RWPE2 (cell line): ENCODE measurements around the gene GLYR1.

Experiments
- ATAC-seq: fragments of 200-7000 bp; cut with Tn5 transposase; 3 replicates; pipeline ENCODE4 v1.9.1; 2021; ENCODE audit warnings: low read depth
- DNase-seq: peaks from one replicate; pipeline ENCODE4 v3.0.0-alpha.2; 2020; ENCODE audit warnings: low spot score
- H3K27ac ChIP-seq: fragments of 450-650 bp; 2 replicates; pipeline ENCODE4 v1.5.1; 2017; ENCODE audit warnings: mild to moderate bottlenecking; ENCODE audit not compliant: poor library complexity, severe bottlenecking
- H3K27me3 ChIP-seq: fragments of 250-450 bp; sonication (Bioruptor Pico); 2 replicates; pipeline ENCODE4 v1.5.1; 2021; ENCODE audit warnings: mild to moderate bottlenecking, moderate library complexity; ENCODE audit not compliant: insufficient read depth, poor library complexity, severe bottlenecking
- H3K36me3 ChIP-seq: fragments of 250-450 bp; sonication (Bioruptor Pico); 2 replicates; pipeline ENCODE4 v1.5.1; 2020; ENCODE audit warnings: low read depth, mild to moderate bottlenecking, moderate library complexity
- H3K4me1 ChIP-seq: fragments of 250-450 bp; sonication (Bioruptor Pico); 2 replicates; pipeline ENCODE4 v1.5.1; 2021; ENCODE audit warnings: mild to moderate bottlenecking, moderate library complexity; ENCODE audit not compliant: insufficient read depth, poor library complexity, severe bottlenecking
- H3K4me3 ChIP-seq: fragments of 250-450 bp; sonication (Bioruptor Pico); 2 replicates; pipeline ENCODE4 v1.5.1; 2021; ENCODE audit warnings: mild to moderate bottlenecking, moderate library complexity; ENCODE audit not compliant: severe bottlenecking
- H3K9me3 ChIP-seq: fragments of 250-450 bp; sonication (Bioruptor Pico); 2 replicates; pipeline ENCODE4 v1.5.1; 2021; ENCODE audit warnings: mild to moderate bottlenecking, moderate library complexity; ENCODE audit not compliant: severe bottlenecking
- CTCF ChIP-seq: fragments of 450-650 bp; IDR thresholded peaks from one replicate; pipeline ENCODE4 v1.5.1; 2017; ENCODE audit warnings: mild to moderate bottlenecking, moderate library complexity; ENCODE audit not compliant: poor library complexity, severe bottlenecking

The GLYR1 gene

GRCh38 chr16:4837733-4838501 lies 9.2 kb downstream of the GLYR1 start:
- H3K27ac ChIP-seq, result no peak overlapping the region

GRCh38 chr16:4836727-4837126 lies 10.4 kb downstream of the GLYR1 start:
- Histone ChIP-seq H3K4me3 (no peak overlapping the region), H3K36me3 (peaks cover 88% of the 10 kb centered on the region), H3K27me3 (no peaks in the 10 kb centered on the region), H3K27ac (no peak overlapping the region), H3K9me3 (no peaks in the 10 kb centered on the region), H3K4me1 (no peaks in the 10 kb centered on the region)
- TF ChIP-seq CTCF, result no peak
- DNase-seq (no peak), ATAC-seq (no peak)

More at GRCh38 chr16:4837733-4838501, 9.2 kb downstream of the GLYR1 start:
- ATAC-seq, result no peak
- Histone ChIP-seq H3K9me3 (no peaks in the 10 kb centered on the region), H3K4me1 (no peaks in the 10 kb centered on the region), H3K27me3 (no peaks in the 10 kb centered on the region), H3K36me3 (peaks cover 86% of the 10 kb centered on the region), H3K4me3 (no peak overlapping the region)
- TF ChIP-seq CTCF, result no peak
- no peak for DNase-seq

- Histone ChIP-seq H3K4me1 (no peaks in the 10 kb centered on the region), H3K27ac (no peak overlapping the region), H3K36me3 (peaks cover 89% of the 10 kb centered on the region), H3K27me3 (no peaks in the 10 kb centered on the region), H3K4me3 (no peak overlapping the region), H3K9me3 (no peaks in the 10 kb centered on the region)
- DNase-seq (no peak), ATAC-seq (no peak)
- TF ChIP-seq CTCF, result no peak
These were observed 13.5 kb downstream of the GLYR1 start for GRCh38 chr16:4833584-4833983.

DNA sequence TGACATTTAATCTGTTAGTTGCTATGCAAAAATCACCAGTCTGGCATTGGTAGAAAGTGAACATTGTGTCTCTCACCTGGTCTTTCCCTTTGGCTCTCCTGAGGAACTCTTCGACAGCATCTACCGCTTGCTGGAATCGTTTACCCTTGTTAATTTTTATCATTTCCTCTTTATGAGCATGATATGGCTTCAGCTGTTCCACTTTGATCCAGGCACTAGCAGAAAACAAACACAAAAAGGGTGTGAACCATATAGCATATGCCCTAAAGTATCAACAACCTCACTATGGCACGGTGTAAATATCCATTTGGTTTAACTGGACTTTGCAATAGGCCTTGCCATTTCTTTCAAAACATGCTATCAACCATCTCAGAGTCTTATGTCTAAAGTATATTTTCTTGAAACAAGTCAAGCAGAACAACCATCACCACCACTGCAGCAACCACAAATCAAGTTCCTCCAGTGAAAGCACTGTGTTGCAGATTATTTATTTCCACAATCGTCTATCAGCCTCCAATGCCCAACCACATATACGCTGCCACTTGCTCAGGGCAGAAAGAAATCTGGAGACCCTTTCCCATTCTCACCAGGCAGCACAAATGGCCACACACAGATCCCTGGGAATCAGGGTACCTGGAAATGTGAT lies 14.3 kb downstream of the GLYR1 start:
- Histone ChIP-seq H3K9me3 (no peaks in the 10 kb centered on the region), H3K27ac (no peak overlapping the region), H3K27me3 (no peaks in the 10 kb centered on the region), H3K4me1 (no peaks in the 10 kb centered on the region), H3K4me3 (no peak overlapping the region), H3K36me3 (peaks cover 92% of the 10 kb centered on the region)
- no peak for TF ChIP-seq CTCF
- ATAC-seq, result no peak
- DNase-seq, result no peak

DNA sequence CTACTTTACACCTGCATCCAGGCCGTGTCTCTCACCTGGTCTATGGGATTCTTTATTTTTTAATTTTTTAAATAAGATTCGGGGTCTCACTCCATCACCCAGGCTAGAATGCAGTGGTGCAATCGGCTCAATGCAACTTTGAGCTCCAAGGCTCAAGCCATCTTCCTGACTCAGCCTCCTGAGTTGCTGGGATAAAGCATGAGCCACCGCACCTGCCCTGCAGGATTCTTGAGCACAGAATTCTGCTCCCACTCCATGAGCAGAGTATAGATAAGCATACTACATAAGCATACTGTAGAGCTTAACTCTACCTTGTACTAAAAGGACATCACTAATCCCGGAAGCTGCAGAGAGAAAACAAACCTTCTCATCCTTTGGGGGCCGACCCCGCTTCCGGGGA lies 15.5 kb downstream of the GLYR1 start:
- no peak for ATAC-seq
- no peak overlapping the region for H3K4me3 ChIP-seq
- no peaks in the 10 kb centered on the region for H3K27me3 ChIP-seq
- H3K4me1 ChIP-seq, result no peaks in the 10 kb centered on the region
- peaks cover 93% of the 10 kb centered on the region for H3K36me3 ChIP-seq
- H3K9me3 ChIP-seq, result no peaks in the 10 kb centered on the region
- H3K27ac ChIP-seq, result no peak overlapping the region
- DNase-seq, result no peak
- TF ChIP-seq CTCF, result no peak
